ENCODE data around the gene C3. TPM values are rescaled to one million over a fixed set of nuclear protein-coding genes. Genes with fewer than 3 reads are reported as not detected.

The C3 gene
- total and polyA plus RNA-seq, 2 donors from 2014 or later = 452 to 3,831 TPM

- Histone ChIP-seq H3K4me3 (ENCODE audit: low read length in 3 of 3) (peak overlapping the region in 1 of 3 donors; percentile 75), H3K9ac (ENCODE audit: low read length in 3 of 3) (no peak overlapping the region)
These were observed 14.9 kb upstream of the C3 start for GRCh38 chr19:6735181-6735911.

GRCh38 chr19:6734096-6734696 lies 13.7 kb upstream of the C3 start:
- no peak for TF ChIP-seq CTCF (IDR thresholded peaks at IDR 0.05; ENCODE audit: borderline replicate concordance, extremely low read depth, insufficient read depth)
- H3K4me1 ChIP-seq (ENCODE audit: control insufficient read depth in 2 of 3, insufficient read depth in 2 of 3, low read depth in 1 of 3, low read length in 3 of 3) = peaks cover 5 to 24% (median 13%) of the 10 kb centered on the region in 3 donors
- no peaks in the 10 kb centered on the region for H3K27me3 ChIP-seq (ENCODE audit: control insufficient read depth, insufficient read depth, low read length)
- H3K36me3 ChIP-seq (ENCODE audit: control insufficient read depth in 2 of 3, insufficient read depth in 3 of 3, low read length in 3 of 3) = no peaks in the 10 kb centered on the region
- H3K9me3 ChIP-seq (ENCODE audit: control insufficient read depth in 2 of 3, insufficient read depth in 1 of 3, low read length in 3 of 3) = no peaks in the 10 kb centered on the region
- FAIRE-seq (no peak), DNase-seq (peak in 3 of 5 donors; percentile 33 to 61 (median 48))
- no peak overlapping the region for H3K4me3 ChIP-seq (ENCODE audit: low read length in 3 of 3)
- H3K27ac ChIP-seq (ENCODE audit: low read depth in 2 of 2, low read length in 2 of 2) = no peak overlapping the region
- intact Hi-C loops (cut with DNase I) = no loop called here
- no peak overlapping the region for H3K9ac ChIP-seq (ENCODE audit: low read length in 3 of 3)

More at GRCh38 chr19:6735181-6735911, 14.9 kb upstream of the C3 start:
- intact Hi-C loops (cut with DNase I) = no loop called here
- no peak overlapping the region for H3K27ac ChIP-seq (ENCODE audit: low read depth in 2 of 2, low read length in 2 of 2)
- TF ChIP-seq CTCF (IDR thresholded peaks at IDR 0.05; ENCODE audit: borderline replicate concordance, extremely low read depth, insufficient read depth) = no peak
- no peaks in the 10 kb centered on the region for H3K9me3 ChIP-seq (ENCODE audit: control insufficient read depth in 2 of 3, insufficient read depth in 1 of 3, low read length in 3 of 3)
- DNase-seq (peak in 1 of 5 donors; percentile 61), FAIRE-seq (no peak)
- peaks cover 5 to 25% (median 13%) of the 10 kb centered on the region in 3 donors for H3K4me1 ChIP-seq (ENCODE audit: control insufficient read depth in 2 of 3, insufficient read depth in 2 of 3, low read depth in 1 of 3, low read length in 3 of 3)
- no peaks in the 10 kb centered on the region for H3K36me3 ChIP-seq (ENCODE audit: control insufficient read depth in 2 of 3, insufficient read depth in 3 of 3, low read length in 3 of 3)
- no peaks in the 10 kb centered on the region for H3K27me3 ChIP-seq (ENCODE audit: control insufficient read depth, insufficient read depth, low read length)

GRCh38 chr19:6733338-6734095 lies 13.1 kb upstream of the C3 start:
- FAIRE-seq = no peak
- TF ChIP-seq CTCF (IDR thresholded peaks at IDR 0.05; ENCODE audit: borderline replicate concordance, extremely low read depth, insufficient read depth) = peak; percentile 5
- H3K4me1 ChIP-seq (ENCODE audit: control insufficient read depth in 2 of 3, insufficient read depth in 2 of 3, low read depth in 1 of 3, low read length in 3 of 3) = peaks cover 5 to 18% (median 6%) of the 10 kb centered on the region in 3 donors
- intact Hi-C loops (cut with DNase I) = no loop called here
- H3K27me3 ChIP-seq (ENCODE audit: control insufficient read depth, insufficient read depth, low read length) = no peaks in the 10 kb centered on the region
- no peak overlapping the region for H3K27ac ChIP-seq (ENCODE audit: low read depth in 2 of 2, low read length in 2 of 2)
- H3K9me3 ChIP-seq (ENCODE audit: control insufficient read depth in 2 of 3, insufficient read depth in 1 of 3, low read length in 3 of 3) = no peaks in the 10 kb centered on the region
- no peak overlapping the region for H3K4me3 ChIP-seq (ENCODE audit: low read length in 3 of 3)
- no peaks in the 10 kb centered on the region for H3K36me3 ChIP-seq (ENCODE audit: control insufficient read depth in 2 of 3, insufficient read depth in 3 of 3, low read length in 3 of 3)
- DNase-seq = no peak
- H3K9ac ChIP-seq (ENCODE audit: low read length in 3 of 3) = no peak overlapping the region

Data from kidney (tissue), 14 donors.